Measurements from ENCODE around the gene STAT5A.
"Not testable (repeated sequence)": the region's sequence is repeated elsewhere in the genome, so short reads cannot be mapped to it uniquely, and the experiment has no call there.

The STAT5A gene

DNA sequence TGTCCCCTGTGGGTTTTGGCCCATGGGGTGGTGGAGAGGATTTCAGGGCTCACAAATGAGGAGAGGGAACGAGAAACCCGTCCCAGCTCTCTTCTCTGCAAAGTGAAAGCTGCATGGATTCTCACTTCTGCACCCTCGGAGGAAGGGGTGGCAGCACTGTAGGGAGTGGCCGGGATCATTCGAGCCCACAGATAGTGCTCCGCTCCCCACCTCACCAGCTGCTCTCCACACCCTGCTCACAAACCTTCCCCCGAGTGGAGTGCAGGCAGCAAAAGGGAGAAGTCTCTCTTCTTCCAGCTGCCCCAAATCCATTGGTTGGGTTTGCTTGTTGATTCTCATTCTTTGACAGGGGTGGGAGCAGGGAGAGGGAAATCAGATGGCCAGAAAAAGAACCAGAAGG is 20.1 kb downstream of the STAT5A start:
- DNase-seq (ENCODE audit: low spot score), result no peak

DNA sequence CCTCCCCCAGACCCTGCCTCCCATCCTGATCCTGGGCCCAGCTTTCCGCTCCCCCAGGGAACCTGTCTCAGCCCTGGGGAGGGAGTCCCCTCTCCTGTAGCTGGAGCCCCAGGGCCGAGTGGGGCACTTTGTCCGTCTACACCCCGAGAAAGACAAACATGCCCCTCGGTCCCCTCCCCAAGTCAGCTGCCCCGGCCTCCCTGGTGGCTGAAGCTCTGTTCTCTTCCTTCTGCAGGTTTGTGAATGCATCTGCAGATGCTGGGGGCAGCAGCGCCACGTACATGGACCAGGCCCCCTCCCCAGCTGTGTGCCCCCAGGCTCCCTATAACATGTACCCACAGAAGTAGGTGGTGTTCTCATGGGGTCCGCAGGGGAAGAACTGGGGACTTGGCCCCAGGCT is 20.8 kb downstream of the STAT5A start:
- no peak for DNase-seq (ENCODE audit: low spot score)

DNA sequence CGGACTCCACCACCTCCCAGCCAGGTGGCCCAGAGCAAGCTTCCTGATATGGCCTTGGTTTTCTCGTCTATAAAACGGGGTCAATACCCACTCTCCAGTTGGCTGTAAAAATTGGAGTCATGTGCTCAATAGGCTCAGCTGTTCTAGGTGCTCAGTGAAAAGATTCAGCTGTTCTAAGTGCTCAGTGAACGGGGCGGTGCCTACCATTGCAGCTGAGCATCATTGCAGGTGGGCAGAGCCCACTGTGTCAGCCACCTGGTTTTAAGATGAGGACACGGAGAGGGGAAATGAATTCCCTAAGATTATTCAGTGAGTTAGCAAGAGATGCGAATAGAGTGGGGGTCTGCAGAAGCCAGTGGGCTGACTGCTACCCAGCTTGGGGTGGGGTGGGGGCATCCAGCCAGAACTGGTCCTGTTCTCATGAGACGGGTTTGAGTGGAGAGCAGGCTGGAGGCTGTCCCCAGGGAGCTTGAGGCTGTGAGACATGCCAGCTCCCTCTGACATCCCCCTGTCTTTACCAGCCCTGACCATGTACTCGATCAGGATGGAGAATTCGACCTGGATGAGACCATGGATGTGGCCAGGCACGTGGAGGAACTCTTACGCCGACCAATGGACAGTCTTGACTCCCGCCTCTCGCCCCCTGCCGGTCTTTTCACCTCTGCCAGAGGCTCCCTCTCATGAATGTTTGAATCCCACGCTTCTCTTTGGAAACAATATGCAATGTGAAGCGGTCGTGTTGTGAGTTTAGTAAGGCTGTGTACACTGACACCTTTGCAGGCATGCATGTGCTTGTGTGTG is 21.9 kb downstream of the STAT5A start:
- DNase-seq (ENCODE audit: low spot score), result no peak

DNA sequence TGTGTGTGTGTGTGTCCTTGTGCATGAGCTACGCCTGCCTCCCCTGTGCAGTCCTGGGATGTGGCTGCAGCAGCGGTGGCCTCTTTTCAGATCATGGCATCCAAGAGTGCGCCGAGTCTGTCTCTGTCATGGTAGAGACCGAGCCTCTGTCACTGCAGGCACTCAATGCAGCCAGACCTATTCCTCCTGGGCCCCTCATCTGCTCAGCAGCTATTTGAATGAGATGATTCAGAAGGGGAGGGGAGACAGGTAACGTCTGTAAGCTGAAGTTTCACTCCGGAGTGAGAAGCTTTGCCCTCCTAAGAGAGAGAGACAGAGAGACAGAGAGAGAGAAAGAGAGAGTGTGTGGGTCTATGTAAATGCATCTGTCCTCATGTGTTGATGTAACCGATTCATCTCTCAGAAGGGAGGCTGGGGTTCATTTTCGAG is 22.5 kb downstream of the STAT5A start:
- DNase-seq (ENCODE audit: low spot score), result no peak

DNA sequence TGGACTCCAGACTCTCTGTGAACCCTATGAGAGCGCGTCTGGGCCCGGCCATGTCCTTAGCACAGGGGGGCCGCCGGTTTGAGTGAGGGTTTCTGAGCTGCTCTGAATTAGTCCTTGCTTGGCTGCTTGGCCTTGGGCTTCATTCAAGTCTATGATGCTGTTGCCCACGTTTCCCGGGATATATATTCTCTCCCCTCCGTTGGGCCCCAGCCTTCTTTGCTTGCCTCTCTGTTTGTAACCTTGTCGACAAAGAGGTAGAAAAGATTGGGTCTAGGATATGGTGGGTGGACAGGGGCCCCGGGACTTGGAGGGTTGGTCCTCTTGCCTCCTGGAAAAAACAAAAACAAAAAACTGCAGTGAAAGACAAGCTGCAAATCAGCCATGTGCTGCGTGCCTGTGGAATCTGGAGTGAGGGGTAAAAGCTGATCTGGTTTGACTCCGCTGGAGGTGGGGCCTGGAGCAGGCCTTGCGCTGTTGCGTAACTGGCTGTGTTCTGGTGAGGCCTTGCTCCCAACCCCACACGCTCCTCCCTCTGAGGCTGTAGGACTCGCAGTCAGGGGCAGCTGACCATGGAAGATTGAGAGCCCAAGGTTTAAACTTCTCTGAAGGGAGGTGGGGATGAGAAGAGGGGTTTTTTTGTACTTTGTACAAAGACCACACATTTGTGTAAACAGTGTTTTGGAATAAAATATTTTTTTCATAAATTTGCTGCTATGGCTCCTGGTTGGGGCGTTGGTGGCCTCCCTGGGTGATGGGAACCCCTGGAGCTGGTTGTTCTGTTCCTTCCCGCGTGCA is 23.1 kb downstream of the STAT5A start:
- DNase-seq (ENCODE audit: low spot score), result peak; percentile 72

DNA sequence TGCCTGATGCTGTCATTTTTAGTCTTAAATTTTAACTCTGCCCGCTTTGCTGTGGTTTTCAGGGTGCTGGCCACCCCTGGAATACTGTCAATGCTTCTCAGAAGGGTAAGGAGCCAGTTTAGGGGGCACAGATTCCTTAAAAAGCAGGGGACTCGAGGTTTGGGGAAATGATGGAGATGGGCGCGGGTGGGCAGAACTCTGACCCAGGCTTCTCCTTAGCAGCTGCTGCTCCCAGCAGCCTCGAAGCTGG is 23.7 kb downstream of the STAT5A start:
- DNase-seq (ENCODE audit: low spot score), result no peak

DNA sequence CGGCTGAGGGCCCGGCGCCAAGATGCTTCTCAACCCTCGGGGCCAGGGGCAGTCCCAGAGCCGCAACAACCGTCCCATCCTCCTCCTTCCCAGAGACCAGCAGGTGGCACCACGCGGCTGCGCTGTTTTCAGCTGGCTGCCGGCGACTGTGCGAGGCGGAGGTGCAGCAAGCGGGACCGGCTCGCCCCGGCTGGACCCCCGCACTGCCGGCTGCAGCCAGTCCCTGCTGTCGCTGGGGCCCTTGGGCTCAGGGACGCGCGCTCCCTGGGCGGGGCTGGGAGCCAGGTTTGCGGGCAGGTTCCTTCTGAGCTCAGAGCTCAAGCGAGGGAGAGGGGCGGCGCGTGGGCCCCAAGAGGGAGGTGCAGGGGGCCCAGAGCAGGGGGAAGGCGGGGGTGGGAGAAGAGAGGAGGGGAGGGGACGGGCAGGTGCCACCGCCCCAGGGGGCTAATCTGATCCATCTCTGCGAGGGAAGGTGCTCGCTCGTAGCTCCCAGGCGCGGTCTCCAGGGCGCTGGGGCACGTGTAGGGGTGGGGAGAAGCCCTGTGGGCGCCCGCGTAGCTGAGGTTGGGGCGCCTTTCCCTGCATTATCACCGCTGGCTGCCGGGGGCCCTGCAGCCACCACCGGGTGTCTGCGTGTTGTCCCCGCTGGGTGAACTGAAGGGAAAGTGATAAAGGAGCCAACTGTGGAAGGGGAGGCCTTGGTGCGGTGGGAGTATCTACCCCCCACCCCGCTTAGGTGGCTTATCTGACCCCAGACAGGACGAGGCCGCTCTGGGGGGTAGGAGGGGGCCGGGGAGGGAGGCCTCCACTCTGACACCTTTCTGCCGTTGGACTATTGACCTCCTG is 24.2 kb downstream of the STAT5A start:
- DNase-seq (ENCODE audit: low spot score), result peak; percentile 82

DNA sequence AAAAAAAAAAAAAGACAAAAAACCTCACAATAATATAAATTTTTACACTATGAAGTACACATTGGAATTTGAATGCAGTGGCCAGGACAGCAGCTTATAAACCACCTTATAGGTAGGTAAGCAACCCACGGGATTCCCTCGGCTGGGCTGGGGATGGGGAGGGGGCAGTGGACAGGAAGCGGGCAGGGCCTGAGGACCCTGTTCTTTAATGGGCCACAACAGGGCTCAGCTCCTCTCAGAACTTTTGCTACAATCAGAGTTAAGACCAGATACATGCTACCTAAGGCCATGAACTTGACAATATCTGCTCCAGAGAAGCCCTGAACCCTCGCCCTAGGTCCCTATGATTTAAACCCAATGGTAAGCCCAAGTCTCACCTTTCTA is 25.1 kb downstream of the STAT5A start:
- no peak for DNase-seq (ENCODE audit: low spot score)

DNA sequence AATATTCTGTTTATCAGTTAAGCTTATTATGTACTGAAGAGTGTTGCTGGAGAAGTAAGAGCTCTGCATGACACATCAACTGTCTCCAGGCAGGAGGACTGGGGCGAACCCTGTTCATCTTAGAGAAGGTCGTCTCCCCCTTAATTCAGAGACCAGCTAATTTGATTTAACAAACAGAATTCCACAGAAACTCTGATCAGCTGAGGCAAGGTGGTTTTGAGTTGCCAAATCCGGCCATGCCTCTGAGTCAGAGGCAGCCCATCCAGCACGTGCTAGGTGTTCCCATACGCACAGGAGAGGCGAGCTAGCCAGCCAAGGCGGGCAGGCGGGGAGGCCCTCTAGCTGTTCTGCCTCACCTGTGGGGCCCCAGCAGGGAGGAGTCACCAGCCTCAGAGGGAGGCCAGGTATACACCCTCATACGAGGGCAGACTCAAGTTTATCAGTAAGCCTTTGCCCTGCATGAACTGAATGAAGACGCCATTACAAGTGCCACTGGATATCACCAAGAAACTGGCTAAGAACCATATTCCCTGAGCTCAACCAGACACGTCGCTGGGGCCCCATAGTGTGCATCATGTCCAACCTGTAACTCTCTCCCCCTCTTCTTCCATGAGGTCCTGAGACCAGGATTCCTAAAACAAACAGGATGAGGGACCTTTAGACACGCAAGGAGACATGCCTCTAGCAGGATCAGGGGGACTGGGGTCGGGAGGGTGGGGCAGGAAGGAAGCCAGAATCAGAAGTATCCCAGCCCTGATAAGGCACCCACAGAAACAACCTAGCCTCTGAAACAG is 25.7 kb downstream of the STAT5A start:
- DNase-seq (ENCODE audit: low spot score), result no peak

DNA sequence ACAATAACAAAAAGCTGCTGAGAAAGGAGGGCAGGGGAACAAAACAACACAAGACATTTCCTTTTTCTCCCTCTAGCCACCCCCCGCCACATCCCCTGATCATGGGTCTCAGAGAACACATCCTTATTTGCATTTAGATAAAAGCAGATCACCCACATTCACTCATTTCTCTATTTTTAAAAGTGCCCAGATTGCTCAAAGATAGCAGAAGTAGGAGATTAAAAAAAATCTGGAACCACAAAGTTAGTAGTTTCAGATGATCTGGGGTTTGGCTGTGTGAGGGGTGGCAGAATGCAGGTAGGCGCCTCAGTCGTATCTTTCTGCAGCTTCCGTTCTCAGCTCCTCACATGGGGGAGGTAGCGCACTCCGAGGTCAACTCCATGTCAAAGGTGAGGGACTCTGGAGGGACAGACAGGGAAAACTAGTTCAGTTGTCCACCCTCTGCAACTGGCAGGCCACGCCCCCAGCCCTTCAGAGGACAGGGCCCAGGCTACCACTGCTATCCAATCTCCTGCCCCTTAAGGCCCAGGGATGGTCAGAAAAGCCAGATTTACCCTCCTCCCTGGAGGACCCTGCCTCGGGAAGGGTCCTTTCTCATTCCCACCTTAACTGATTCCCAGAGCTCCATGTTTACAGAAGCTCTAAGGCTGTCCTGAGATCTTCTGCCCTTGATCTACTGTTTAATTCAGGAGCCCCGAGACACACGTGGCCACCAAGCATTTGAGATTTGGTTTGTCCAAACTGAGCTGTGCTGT is 27.3 kb downstream of the STAT5A start:
- no peak for DNase-seq (ENCODE audit: low spot score)

DNA sequence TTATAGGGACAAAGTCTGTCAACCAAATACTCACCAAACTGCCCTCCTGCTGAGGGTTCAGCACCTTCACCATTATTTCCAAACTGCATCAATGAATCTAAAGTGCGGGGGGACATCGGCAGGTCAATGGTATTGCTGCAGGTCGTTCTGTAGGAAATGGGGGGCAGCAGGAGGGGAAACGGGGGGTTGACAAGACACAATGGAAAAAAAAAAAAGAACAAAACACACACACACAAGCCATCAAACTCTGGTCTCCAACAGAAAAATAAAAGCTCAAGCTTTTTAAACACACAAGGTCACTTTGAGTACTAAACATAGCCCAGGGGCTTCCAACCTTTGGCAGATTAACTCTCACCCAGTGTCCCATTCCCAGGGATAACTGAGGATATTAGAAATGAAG is 28.5 kb downstream of the STAT5A start:
- no peak for DNase-seq (ENCODE audit: low spot score)

DNA sequence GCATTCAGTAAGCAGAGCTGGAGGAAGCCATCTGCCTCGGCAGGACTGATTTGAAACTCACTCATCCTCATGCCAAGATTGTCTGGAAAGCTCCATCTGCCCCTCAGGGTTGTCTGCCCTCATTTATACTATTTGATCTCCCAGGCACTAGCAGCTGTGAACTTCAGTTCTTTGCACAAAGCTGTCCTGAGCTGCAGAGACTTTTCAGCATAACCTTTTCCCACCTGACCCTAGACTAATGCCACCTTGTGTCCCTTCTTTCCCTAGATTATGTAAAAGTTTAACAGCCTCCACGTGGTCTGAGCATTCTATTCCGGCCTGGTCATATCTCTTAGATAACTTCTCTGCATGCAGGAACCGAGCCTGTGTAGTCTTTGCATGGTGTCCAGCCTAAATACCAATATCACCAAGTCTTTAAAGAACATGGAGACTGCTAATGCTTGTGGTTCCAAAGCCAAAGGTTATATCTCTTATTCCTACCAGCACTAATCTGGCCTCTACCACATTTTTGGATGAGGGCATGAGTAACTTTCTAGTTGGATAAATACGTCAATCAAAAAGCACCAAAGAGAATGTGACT is 29.1 kb downstream of the STAT5A start:
- DNase-seq (ENCODE audit: low spot score), result no peak

DNA sequence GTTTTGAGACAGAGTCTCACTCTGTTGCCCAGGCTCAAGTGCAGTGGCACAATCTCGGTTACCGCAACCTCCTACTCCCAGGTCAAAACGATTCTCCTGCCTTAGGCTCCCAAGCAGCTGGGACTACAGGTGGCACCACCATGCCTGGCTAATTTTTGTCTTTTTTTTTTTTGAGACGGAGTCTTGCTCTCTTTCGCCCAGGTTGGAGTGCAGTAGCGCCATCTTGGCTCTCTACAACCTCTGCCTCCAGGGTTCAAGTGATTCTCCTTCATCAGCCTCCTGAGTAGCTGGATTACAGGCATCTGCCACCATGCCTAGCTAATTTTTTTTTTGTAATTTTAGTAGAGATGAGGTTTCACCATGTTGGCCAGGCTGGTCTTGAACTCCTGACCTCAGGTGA is 29.7 kb downstream of the STAT5A start:
- not testable (repeated sequence) for DNase-seq (ENCODE audit: low spot score)

DNA sequence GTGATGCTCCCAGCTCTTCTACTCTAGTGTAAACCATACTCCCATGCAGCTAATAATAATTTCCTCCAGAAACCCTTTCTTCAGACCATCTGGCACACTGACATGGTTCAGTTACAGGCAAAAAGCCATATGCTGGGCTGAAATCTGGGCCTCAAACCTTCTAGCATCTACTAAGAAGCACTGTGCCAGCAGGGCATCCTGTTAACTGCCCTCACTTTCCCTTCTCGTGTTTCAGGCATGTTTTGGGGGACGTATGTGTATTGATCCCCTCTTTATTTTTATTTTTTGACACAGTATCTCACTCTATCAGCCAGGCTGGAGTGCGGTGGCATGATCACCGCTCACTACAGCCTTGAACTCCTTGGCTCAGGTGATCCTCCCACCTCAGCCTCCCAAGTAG is 33.3 kb downstream of the STAT5A start:
- no peak for DNase-seq (ENCODE audit: low spot score)

DNA sequence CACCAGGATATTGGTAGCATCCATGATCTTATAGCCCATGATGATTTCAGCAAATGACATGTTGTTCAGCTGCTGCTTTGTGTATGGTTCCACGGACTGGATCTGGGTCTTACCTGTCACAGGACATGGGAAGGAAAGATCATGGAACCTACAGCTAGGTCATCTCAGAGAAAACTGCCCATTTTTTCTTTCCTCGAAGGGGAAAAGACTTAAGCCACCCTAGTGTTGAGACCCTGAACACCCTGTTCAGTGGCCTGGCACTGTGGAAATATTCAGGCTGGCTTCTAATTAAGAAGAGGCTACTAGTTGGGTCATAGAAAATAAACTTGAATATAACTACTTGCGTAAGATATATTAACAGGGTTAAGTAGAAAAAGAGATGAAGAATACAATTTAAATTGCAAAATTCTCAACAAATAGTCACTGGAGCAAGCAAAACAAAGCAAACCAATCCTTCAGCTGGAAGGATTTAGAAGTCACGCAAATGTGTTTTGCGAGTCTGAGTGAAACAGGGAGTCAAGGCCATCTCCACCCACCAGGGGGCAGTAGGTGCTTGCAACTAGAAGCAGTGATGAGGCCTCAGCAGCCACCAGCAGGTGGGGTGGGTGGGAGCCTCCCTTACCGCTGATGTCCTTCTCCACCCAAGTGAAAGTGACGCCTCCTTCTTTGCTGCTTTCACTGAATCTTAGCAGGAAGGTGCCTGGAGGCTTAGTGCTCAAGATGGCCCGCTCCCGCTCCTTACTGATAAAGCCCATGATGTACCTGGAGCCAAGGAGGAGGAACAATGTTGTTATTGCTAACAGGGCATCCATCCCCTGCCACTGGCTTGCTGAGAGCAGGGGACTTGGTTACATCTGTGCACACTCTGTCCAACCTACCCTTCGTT is 34.3 kb downstream of the STAT5A start:
- DNase-seq (ENCODE audit: low spot score), result peak; percentile 89

DNA sequence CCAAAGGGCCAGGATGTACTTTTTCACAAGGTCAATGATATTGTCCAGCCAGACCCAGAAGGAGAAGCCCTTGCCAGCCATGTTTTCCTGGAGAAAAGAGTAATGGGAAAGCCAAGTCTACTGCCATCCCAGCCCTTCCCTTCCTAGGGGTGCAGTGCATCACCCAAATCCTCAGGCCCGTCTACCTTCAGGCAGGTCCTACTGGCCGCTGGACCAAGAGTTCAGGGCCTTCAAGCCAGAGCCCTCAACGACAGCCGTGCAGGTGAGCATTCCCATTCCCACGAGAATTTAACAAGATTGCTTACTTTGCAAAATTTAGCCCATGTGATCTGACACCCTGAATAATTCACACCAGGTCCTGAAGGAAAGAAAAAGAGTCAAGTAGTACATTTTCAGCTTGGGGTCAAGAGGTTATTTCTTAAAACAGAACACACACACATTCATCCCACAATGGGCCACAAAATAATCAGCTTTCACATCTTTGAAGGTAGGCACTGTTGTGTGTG is 35.0 kb downstream of the STAT5A start:
- no peak for DNase-seq (ENCODE audit: low spot score)

DNA sequence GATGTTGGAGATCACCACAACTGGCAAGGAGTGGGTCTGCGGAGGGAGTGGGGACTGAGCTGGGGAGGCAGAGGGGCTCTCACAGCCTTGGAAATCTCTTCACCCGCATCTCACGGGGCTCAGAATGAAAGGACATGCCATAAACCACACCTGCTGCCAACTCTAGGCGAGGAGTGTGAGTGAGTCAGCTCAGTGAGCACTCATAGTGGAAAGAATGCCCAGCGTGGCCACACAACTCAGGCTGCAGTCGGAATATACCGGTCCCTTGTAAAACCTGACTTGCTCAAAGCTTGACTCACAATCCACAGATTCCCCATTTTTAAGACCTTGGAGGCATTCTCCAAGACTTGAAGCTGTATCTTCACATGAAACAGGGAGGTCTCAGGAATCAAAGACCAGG is 36.7 kb downstream of the STAT5A start:
- DNase-seq (ENCODE audit: low spot score), result no peak

DNA sequence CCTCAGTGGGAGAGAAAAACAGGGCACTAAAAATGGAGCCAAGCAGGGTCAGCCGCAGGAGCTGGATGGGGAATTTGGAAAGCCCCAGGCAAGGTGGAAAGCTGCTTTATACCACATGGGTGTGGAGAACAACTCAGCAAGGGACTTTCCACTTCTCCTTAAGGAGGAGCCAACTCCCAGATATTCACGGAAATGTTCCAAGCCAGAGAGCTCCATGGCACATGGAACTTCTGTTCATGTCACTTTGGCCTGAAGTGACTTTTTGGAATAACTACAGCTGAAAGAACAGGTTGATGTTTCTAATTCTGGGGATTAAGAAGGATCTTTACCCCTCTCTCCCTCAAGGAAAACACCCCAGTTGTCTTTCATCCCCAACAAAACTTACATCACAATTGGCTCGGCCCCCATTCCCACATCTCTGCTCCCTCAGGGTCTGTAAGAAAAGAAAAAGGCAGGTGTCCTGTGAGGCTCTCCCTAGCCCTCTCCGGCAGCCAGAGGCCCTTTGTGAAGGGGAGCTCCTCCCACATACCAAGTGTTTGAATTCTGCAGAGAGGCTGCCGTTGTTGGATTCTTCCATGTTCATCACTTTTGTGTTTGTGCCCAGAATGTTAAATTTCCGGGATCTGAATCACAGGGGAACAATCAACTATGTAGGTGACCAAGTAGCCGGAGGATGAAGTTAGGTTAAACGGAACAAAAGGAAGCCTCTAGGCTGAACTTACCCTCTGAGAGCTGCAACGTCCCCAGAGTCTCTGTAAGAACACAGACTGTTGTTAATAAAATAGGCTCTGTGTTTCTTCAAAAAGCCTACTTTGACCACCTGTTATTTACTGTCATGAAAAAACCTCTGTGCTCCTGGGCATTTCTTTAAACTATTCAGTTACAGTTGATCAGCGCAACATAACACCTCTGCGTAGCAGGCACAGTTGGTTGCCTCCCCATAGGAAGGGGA is 41.0 kb downstream of the STAT5A start:
- no peak for DNase-seq (ENCODE audit: low spot score)

DNA sequence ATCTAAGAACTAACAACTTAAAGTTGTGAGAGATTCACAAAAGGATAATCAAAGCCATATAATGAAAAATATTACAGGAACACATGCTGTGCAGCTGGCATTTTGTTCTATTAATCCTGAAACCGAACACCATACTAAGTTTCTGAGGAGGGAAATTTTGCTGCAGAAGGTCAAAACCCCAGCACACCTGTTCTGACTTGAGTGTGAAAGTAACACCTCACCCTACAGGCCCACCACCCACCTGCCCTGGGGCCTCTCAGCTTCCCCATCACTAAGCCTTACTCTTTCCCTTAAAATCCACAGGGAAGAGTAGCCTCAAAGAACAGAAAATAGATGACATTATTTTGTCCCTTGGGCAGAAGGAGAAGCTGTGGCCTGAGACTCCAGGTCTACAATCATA is 44.8 kb downstream of the STAT5A start:
- no peak for DNase-seq (ENCODE audit: low spot score)
